IPS-15b (cell line): ENCODE measurements around the gene SVEP1.
"Not testable (repeated sequence)": the region's sequence is repeated elsewhere in the genome, so short reads cannot be mapped to it uniquely, and the experiment has no call there.

Experiments
- H3K27me3 ChIP-seq: one replicate; pipeline ENCODE4 v1.6.1; 2013; ENCODE audit warnings: low read length; ENCODE audit not compliant: control insufficient read depth, insufficient read depth
- H3K36me3 ChIP-seq: one replicate; pipeline ENCODE4 v1.6.1; 2013; ENCODE audit warnings: low read length; ENCODE audit not compliant: control insufficient read depth, insufficient read depth
- H3K4me1 ChIP-seq: one replicate; pipeline ENCODE4 v1.6.1; 2013; ENCODE audit warnings: mild to moderate bottlenecking, low read length; ENCODE audit not compliant: control insufficient read depth, insufficient read depth
- H3K4me3 ChIP-seq: one replicate; pipeline ENCODE4 v1.5.1; 2013; ENCODE audit warnings: low read depth, low read length
- H3K9ac ChIP-seq: one replicate; pipeline ENCODE4 v1.6.1; 2013; ENCODE audit warnings: low read depth, mild to moderate bottlenecking, low read length
- H3K9me3 ChIP-seq: one replicate; pipeline ENCODE4 v1.6.1; 2013; ENCODE audit warnings: mild to moderate bottlenecking, low read length; ENCODE audit not compliant: control insufficient read depth, insufficient read depth

The SVEP1 gene

DNA sequence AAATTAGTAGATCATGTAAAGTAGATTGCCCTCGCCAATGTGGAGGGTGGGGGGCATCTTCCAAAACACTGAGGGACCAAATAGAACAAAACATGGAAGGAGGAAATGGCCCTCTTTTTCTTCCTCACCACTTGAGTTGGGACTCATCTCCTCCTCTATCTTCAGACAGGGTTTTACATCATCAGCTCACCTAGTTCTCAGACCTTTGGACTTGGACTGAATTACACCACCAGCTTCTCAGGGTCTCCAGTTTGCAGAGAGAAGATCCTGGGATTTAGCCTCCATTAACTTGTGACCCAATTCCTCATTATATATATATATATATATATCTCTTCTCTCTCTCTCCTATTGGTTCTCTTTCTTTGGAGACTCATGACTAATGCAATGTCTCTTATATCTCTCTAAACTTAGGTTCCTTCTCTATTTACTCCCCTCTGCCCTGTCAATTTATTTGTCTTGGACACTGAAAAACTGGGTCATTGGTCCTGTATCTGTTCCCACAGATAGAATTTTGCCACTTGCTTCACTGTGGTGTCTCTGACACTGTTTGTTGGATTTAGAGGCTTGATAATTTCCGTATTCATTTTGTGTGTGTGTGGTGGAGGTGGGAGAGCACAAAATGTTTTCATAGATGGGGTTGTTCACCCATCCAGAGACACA is 187.6 kb downstream of the SVEP1 start:
- no peaks in the 10 kb centered on the region for H3K27me3 ChIP-seq
- no peak overlapping the region for H3K9ac ChIP-seq
- H3K9me3 ChIP-seq: no peaks in the 10 kb centered on the region
- no peak overlapping the region for H3K4me3 ChIP-seq
- H3K4me1 ChIP-seq: no peaks in the 10 kb centered on the region
- H3K36me3 ChIP-seq: no peaks in the 10 kb centered on the region

DNA sequence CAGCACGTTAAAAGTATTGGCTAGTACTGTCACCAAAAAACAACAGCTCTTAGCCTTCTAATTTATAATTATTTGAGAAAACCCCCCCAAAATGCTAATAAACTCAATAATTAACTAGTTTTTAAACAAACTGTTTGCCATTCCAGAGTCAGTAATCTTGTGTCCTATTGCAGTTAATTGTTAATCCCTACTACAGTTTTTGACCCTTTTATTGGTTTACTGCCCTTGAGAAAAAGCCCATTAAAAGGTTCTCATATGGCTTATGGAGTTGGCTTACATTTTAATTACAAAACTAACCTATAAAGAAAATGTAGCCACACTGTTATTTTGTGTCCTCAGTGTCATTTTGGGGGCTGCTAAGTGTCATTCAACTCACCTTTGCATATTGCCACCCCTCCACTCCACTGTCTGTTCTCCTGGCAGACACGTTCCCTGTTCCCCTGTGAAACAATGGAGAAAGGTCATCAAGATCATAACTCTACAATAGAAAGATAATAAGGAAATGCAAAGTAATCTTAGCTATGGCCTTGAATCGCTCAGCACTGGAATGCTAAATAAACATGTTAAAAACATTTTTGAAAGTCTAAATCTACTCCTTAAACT is 190.3 kb downstream of the SVEP1 start:
- Histone ChIP-seq H3K9ac (no peak overlapping the region), H3K36me3 (no peaks in the 10 kb centered on the region), H3K4me3 (no peak overlapping the region), H3K27me3 (no peaks in the 10 kb centered on the region), H3K4me1 (no peaks in the 10 kb centered on the region), H3K9me3 (no peaks in the 10 kb centered on the region)

DNA sequence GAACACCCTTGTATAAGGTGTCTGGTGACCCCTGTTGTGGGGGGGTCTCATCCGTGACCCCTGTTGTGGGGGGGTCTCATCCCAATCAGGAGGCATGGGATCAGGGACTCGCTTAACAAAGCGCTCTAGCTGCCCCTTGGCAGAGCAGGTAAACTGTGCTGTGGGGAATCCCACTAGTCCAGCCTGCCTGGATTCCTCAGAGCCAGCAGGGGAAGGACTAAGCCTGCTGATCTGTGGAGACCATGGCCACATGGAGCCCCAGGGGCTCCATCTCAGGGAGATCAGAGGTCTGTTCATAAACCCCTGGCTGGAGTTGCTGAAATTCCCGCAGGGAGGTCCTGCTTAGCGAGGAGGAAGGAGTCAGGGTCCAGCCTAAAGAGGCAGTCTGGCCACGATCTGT is 196.1 kb downstream of the SVEP1 start:
- H3K27me3 ChIP-seq: no peaks in the 10 kb centered on the region
- no peak overlapping the region for H3K9ac ChIP-seq
- H3K4me1 ChIP-seq: no peaks in the 10 kb centered on the region

DNA sequence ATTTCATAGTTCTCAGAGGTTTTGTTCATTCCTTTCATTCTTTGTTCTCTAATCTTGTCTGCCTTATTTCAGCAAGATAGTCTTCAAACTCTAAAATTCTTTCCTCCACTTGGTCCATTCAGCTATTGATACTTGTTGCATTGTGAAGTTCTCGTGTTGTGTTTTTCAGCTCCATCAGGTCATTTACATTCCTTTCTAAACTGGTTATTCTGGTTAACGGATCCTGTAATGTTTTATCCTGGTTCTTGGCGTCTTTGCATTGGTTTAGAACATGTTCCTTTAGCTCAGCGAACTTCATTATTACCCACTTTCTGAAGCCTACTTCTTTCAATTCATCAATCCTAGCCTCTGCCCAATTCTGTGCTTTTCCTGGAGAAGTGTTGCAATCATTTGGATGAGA is 196.8 kb downstream of the SVEP1 start:
- H3K4me1 ChIP-seq: no peaks in the 10 kb centered on the region
- no peak overlapping the region for H3K9ac ChIP-seq
- H3K9me3 ChIP-seq: no peaks in the 10 kb centered on the region
- H3K27me3 ChIP-seq: no peaks in the 10 kb centered on the region
- H3K4me3 ChIP-seq: no peak overlapping the region
- H3K36me3 ChIP-seq: no peaks in the 10 kb centered on the region

More for the DNA sequence above, 196.1 kb downstream of the SVEP1 start:
- Histone ChIP-seq H3K9me3 (no peaks in the 10 kb centered on the region), H3K4me3 (no peak overlapping the region), H3K36me3 (no peaks in the 10 kb centered on the region)

DNA sequence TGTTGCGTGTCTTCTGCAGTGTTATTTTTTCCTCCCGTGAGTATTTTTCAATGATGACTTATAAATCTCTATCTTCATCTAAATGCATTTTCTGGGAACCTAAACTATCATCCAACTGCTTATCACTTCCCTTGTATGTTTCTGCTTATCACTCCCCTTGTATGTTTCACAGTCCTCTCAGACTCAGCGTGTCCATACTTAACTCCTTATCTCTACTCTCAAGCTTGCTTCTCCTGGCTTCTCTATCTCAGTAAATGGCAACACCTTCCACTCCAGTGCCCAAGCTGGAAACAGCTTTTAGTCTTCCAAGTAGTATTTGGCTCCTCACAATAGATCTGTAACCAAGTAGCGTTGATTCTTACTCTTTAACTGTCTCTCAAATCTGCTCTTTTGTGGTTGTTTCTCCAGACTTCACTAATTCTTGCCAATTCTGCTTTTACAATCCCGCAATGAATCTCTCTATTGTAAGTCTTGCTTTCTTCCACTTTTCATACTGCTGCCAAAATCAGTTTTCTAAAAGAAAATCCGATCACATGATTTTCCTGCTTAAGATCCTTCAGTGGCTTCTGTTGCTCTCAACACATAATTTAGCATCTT is 208.0 kb downstream of the SVEP1 start:
- Histone ChIP-seq H3K27me3 (no peaks in the 10 kb centered on the region), H3K4me1 (no peaks in the 10 kb centered on the region), H3K9me3 (no peaks in the 10 kb centered on the region), H3K4me3 (no peak overlapping the region), H3K36me3 (no peaks in the 10 kb centered on the region), H3K9ac (no peak overlapping the region)

DNA sequence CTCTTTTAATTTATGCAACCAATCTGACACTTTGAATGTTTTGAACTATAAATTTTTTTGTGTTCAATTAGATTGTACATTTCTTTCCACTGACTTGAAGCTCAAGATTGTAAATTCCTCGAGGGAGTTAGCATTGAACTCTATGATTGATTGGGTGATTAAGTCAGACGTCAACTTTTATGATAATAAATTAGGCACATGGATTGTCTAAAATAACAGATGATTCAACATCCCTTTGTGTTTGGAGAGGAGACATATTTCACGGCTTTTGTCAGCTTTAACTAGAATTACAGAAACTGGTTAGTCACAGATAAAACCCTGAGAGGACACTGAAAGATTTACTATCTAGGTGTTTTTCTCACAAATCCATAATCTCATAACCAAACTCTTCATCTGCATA is 209.2 kb downstream of the SVEP1 start:
- H3K9ac ChIP-seq: no peak overlapping the region
- no peaks in the 10 kb centered on the region for H3K4me1 ChIP-seq
- H3K9me3 ChIP-seq: no peaks in the 10 kb centered on the region
- H3K36me3 ChIP-seq: no peaks in the 10 kb centered on the region
- H3K4me3 ChIP-seq: no peak overlapping the region
- H3K27me3 ChIP-seq: no peaks in the 10 kb centered on the region

DNA sequence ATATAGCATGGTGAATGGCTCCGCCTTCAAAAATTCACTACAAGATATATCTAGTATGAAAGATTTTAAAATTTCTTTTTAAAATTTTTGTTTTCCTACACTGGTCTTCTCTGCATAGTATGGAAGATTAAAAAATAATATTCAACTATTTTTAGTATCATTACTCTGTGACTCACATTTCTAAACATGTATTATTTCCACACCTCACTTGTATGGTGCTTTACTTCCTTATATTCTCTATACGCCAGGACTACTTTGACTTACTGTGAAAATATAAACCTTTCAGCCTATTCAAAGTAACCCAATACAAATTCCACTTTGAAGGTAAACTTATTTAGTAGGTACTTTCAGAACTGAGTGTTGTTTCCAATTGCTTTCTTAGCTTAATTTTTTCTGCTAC is 215.1 kb downstream of the SVEP1 start:
- Histone ChIP-seq H3K9me3 (no peaks in the 10 kb centered on the region), H3K4me1 (no peaks in the 10 kb centered on the region), H3K27me3 (no peaks in the 10 kb centered on the region), H3K4me3 (no peak overlapping the region), H3K36me3 (no peaks in the 10 kb centered on the region), H3K9ac (no peak overlapping the region)

DNA sequence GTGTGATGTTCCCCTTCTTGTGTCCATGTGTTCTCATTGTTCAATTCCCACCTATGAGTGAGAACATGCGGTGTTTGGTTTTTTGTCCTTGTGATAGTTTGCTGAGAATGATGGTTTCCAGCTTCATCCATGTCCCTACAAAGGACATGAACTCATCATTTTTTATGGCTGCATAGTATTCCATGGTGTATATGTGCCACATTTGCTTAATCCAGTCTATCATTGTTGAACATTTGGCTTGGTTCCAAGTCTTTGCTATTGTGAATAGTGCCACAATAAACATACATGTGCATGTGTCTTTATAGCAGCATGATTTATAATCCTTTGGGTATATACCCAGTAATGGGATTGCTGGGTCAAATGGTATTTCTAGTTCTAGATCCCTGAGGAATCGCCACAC is 220.5 kb downstream of the SVEP1 start:
- H3K4me1 ChIP-seq, H3K27me3 ChIP-seq, H3K36me3 ChIP-seq, H3K9ac ChIP-seq, H3K9me3 ChIP-seq, H3K4me3 ChIP-seq: not testable (repeated sequence)

DNA sequence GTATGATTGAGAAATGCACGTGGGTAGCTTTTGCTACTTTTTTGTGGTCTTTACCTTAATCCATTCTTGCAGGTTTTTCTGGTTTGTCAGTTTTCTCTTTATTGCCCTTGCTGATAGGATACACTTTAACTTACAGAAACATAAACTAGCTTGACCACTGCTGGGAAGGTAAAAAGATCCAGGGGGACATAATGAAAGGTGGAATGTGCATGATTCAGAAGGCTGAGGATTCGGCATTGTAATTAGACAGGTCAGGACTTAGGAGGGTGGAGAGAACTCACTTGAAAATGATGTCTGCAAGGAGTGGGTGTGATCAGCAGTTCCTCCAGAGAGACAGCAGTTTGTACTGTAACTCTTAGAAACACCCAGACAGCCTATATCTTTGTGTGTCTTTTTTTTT is 222.0 kb downstream of the SVEP1 start:
- Histone ChIP-seq H3K9ac (no peak overlapping the region), H3K4me3 (no peak overlapping the region), H3K36me3 (no peaks in the 10 kb centered on the region), H3K9me3 (no peaks in the 10 kb centered on the region), H3K4me1 (no peaks in the 10 kb centered on the region), H3K27me3 (no peaks in the 10 kb centered on the region)

DNA sequence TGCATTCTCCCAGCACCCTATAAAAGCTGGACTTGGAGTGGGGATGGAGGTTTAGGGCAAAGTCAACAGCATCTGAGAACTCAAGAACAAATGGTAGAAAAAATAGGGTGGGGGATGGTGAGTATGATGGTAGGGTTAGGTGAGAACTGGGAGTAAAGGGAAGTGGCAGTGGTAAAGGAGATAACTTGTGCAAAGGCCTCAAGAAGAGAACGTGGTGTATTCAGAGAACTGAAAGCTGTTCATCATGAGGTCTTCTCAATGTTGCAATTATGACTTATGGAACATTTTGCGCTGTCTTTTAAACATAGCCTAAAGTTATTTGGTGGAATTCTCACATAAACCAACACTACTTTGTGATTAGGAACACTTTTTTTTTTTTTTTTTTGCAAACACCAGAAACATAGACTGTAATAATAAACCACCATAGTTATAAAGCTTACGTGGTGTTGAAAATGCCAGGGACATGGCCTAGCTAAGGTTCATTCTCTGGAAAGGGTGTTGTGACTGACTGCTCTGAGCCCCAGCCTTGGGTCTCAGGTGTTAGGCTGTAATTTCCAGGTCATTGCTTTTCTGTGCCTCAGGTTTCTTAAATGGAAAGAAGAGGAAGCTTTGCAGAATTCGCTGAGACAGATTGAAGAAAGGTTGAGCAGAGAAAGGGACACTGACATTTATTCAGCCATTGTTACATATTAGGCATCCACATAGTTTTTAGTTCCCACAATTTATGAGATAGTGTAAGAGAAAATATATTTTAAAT is 222.7 kb downstream of the SVEP1 start:
- Histone ChIP-seq H3K27me3 (no peaks in the 10 kb centered on the region), H3K4me1 (no peaks in the 10 kb centered on the region), H3K9ac (no peak overlapping the region), H3K36me3 (no peaks in the 10 kb centered on the region), H3K4me3 (no peak overlapping the region), H3K9me3 (no peaks in the 10 kb centered on the region)

DNA sequence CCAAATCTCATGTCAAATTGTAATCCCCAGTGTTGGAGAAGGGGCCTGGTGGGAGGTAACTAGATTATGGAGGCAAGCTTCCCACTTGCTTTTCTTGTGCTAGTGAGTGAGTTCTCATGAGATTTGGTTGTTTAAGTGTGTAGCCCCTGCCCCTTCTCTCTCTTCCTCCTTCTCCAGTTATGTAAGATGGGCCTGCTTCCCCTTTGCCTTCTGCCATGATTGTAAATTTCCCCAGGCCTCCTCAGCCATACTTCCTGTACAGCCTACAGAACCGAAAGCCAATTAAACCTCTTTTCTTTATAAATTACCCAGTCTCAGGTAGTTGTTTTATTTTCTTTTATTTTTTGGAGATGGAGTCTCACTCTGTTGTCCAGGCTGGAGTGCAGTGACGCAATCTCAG is 223.6 kb downstream of the SVEP1 start:
- no peak overlapping the region for H3K9ac ChIP-seq
- H3K36me3 ChIP-seq: no peaks in the 10 kb centered on the region
- no peaks in the 10 kb centered on the region for H3K27me3 ChIP-seq
- no peak overlapping the region for H3K4me3 ChIP-seq
- H3K9me3 ChIP-seq: no peaks in the 10 kb centered on the region
- no peaks in the 10 kb centered on the region for H3K4me1 ChIP-seq

DNA sequence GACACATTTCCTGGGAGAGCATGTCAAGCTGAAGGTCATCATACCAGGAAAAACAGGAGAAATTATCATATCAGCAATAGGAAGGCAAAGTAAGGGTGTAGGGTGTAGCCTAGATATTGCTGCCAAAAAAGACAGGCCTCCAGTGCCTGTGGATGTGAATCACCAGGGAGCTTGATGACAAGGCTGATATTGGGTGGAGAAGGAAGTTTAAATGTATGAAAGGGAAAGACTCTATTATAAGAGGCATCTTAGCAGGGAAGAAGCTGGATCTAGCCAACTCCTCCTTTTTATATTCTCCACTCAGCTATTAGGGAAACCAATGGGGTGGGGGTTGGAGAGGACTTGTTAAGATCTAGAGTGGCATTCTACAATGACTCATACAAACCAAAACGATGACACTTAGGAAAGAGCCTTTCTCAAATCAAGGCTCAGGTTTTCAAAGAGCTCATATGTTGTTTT is 228.5 kb downstream of the SVEP1 start:
- no peak overlapping the region for H3K4me3 ChIP-seq
- no peaks in the 10 kb centered on the region for H3K36me3 ChIP-seq
- no peaks in the 10 kb centered on the region for H3K4me1 ChIP-seq
- no peaks in the 10 kb centered on the region for H3K9me3 ChIP-seq
- H3K9ac ChIP-seq: no peak overlapping the region
- no peaks in the 10 kb centered on the region for H3K27me3 ChIP-seq
